SK-N-SH (cell line): Measurements from ENCODE around the gene ELF4. TPM values are rescaled to one million over a fixed set of nuclear protein-coding genes. Genes with fewer than 3 reads are reported as not detected.

Experiments used
- CTCF ChIA-PET: fragments of 300-600, 350-600 bp; formaldehyde crosslinking; extraction: SDS; loops from one replicate; lab custom pipeline; 2021; lab: Yijun Ruan, JAX
- POLR2A ChIA-PET: fragments of 350-600 bp; sonication (Branson Sonifier 250); formaldehyde crosslinking; extraction: SDS; loops from one replicate; lab custom pipeline; 2020; ENCODE audit warnings: antibody characterized with exemption, inconsistent platforms; lab: Yijun Ruan, JAX
- DNase-seq: peaks from one replicate; pipeline ENCODE4 v3.0.0; 2012
- H2AFZ ChIP-seq: fragments of 200-600 bp; sonication (generic); 2 replicates; pipeline ENCODE4 v1.8.1; 2016; ENCODE audit warnings: antibody characterized with exemption, mild to moderate bottlenecking, low read depth
- H3F3A ChIP-seq: fragments of 200-600 bp; sonication (generic); replicated peaks from 2 replicates; pipeline ENCODE3; 2016; ENCODE audit warnings: antibody characterized with exemption, mild to moderate bottlenecking; ENCODE audit not compliant: insufficient read depth
- H3K27ac ChIP-seq, 2 experiments: fragments of 200-500 bp in 1 of 2; fragments of 200-600 bp in 1 of 2; sonication (Bioruptor generic) in 1 of 2; sonication (generic), shearing (Covaris generic) in 1 of 2; 2 replicates each; pipeline versions ENCODE4 v1.5.1 to v1.6.1; 2014 to 2016; ENCODE audit warnings: low read depth in 2 of 2, inconsistent platforms in 1 of 2, low read length in 1 of 2, mild to moderate bottlenecking in 1 of 2, mixed read lengths in 1 of 2
- H3K27me3 ChIP-seq: fragments of 200-600 bp; sonication (generic), shearing (Covaris generic); 2 replicates; pipeline ENCODE4 v1.6.1; 2016; ENCODE audit warnings: mixed run types; ENCODE audit not compliant: insufficient read depth
- H3K36me3 ChIP-seq, 2 experiments: fragments of 200-500 bp in 1 of 2; fragments of 200-600 bp in 1 of 2; sonication (Bioruptor generic) in 1 of 2; sonication (generic) in 1 of 2; replicated peaks in 1 of 2; 2 replicates each; pipeline versions ENCODE3 to v1.5.1; 2014 to 2016; ENCODE audit warnings: low read length in 1 of 2, mild to moderate bottlenecking in 1 of 2; ENCODE audit not compliant: insufficient read depth in 2 of 2, control insufficient read depth in 1 of 2
- H3K4me1 ChIP-seq, 2 experiments: fragments of 200-500 bp in 1 of 2; fragments of 200-600 bp in 1 of 2; sonication (Bioruptor generic) in 1 of 2; sonication (generic), shearing (Covaris generic) in 1 of 2; 2 replicates each; pipeline versions ENCODE4 v1.5.1 to v1.6.1; 2014 to 2016; ENCODE audit warnings: low read depth in 1 of 2, low read length in 1 of 2, mixed run types in 1 of 2; ENCODE audit not compliant: insufficient read depth in 2 of 2, control insufficient read depth in 1 of 2
- H3K4me2 ChIP-seq: fragments of 200-600 bp; sonication (generic), shearing (Covaris generic); 2 replicates; pipeline ENCODE4 v1.6.1; 2017; ENCODE audit warnings: mixed run types
- H3K4me3 ChIP-seq, 2 experiments: fragments of 200-500 bp in 1 of 2; fragments of 200-600 bp in 1 of 2; sonication (Bioruptor generic) in 1 of 2; sonication (generic), shearing (Covaris generic) in 1 of 2; 2 replicates each; pipeline versions ENCODE4 v1.5.1 to v1.8.1; 2014 to 2016; ENCODE audit warnings: low read depth in 2 of 2, inconsistent platforms in 1 of 2, low read length in 1 of 2, mild to moderate bottlenecking in 1 of 2, mixed read lengths in 1 of 2, moderate library complexity in 1 of 2
- H3K79me2 ChIP-seq: fragments of 200-600 bp; sonication (generic); 2 replicates; pipeline ENCODE4 v1.8.1; 2017; ENCODE audit warnings: mild to moderate bottlenecking; ENCODE audit not compliant: insufficient read depth
- H3K9ac ChIP-seq: fragments of 200-600 bp; sonication (generic); 2 replicates; pipeline ENCODE4 v1.6.1; 2017; ENCODE audit warnings: mixed run types
- H3K9me2 ChIP-seq: fragments of 200-600 bp; sonication (generic); 2 replicates; pipeline ENCODE4 v1.6.1; 2017; ENCODE audit warnings: mixed run types
- H3K9me3 ChIP-seq: fragments of 200-600 bp; sonication (generic); 2 replicates; pipeline ENCODE4 v1.6.1; 2017; ENCODE audit warnings: mixed run types, mild to moderate bottlenecking, moderate library complexity
- H4K20me1 ChIP-seq: fragments of 200-600 bp; sonication (generic); 2 replicates; pipeline ENCODE4 v1.6.1; 2017; ENCODE audit warnings: mild to moderate bottlenecking, mixed run types; ENCODE audit not compliant: insufficient read depth
- CHD2 ChIP-seq: fragments of 150-350 bp; IDR thresholded peaks from 2 replicates; pipeline ENCODE4 v1.6.1; 2018; ENCODE audit warnings: low read length; ENCODE audit not compliant: partially characterized antibody
- EP300 ChIP-seq, 2 experiments: IDR thresholded peaks; 2 replicates each; pipeline versions ENCODE4 v1.4.0 to v1.6.1; 2012; ENCODE audit warnings: borderline replicate concordance in 1 of 2, low read depth in 1 of 2, low read length in 1 of 2
- EZH2phosphoT487 ChIP-seq: fragments of 200-600 bp; sonication (generic); IDR thresholded peaks from 2 replicates; pipeline ENCODE4 v1.6.1; 2017; ENCODE audit warnings: low read depth, mixed run types, mild to moderate bottlenecking, antibody characterized with exemption, moderate library complexity, borderline replicate concordance
- GATA2 ChIP-seq: sonication (generic); formaldehyde crosslinking; IDR thresholded peaks from 2 replicates; pipeline ENCODE4 v1.5.0; 2020; ENCODE audit warnings: mild to moderate bottlenecking, missing genetic modification reagents
- IRF3 ChIP-seq: fragments of 150-350 bp; IDR thresholded peaks from 2 replicates; pipeline ENCODE4 v1.6.1; 2016; ENCODE audit warnings: mild to moderate bottlenecking, low read depth, low read length
- JUND ChIP-seq: IDR thresholded peaks from 2 replicates; pipeline ENCODE4 v1.4.0; 2012
- MXI1 ChIP-seq: IDR thresholded peaks from 2 replicates; pipeline ENCODE4 v1.6.1; 2012; ENCODE audit warnings: mild to moderate bottlenecking, low read depth, low read length, improper control_type of control experiment
- NFIC ChIP-seq: IDR thresholded peaks from 2 replicates; pipeline ENCODE4 v1.4.0; 2012; ENCODE audit warnings: borderline replicate concordance
- NRF1 ChIP-seq: IDR thresholded peaks from 2 replicates; pipeline ENCODE4 v1.6.1; 2012; ENCODE audit warnings: low read depth, mild to moderate bottlenecking, low read length
- RAD21 ChIP-seq: IDR thresholded peaks from 2 replicates; pipeline ENCODE4 v1.6.1; 2012; ENCODE audit warnings: mild to moderate bottlenecking, low read length
- TCF12 ChIP-seq: IDR thresholded peaks from 2 replicates; pipeline ENCODE4 v1.4.0; 2012
- TEAD4 ChIP-seq: IDR thresholded peaks from 2 replicates; pipeline ENCODE4 v1.4.0; 2012; ENCODE audit warnings: mild to moderate bottlenecking, borderline replicate concordance; ENCODE audit not compliant: insufficient read depth
- USF1 ChIP-seq: IDR thresholded peaks from 2 replicates; pipeline ENCODE4 v1.4.0; 2012; ENCODE audit warnings: low read depth, borderline replicate concordance
- YY1 ChIP-seq: IDR thresholded peaks from 2 replicates; pipeline ENCODE4 v1.4.0; 2012; ENCODE audit warnings: low read depth, mild to moderate bottlenecking
- WGBS: methylation state at CpG from one replicate; pipeline ENCODE4 v1.1.6; 2017; ENCODE audit warnings: low lambda C conversion rate; 5-methylcytosine and 5-hydroxymethylcytosine counted together
- polyA plus RNA-seq, 3 experiments: library from polyadenylated mRNA; depleted of rRNA; stranded (reverse); fragments of >200 nt; gene quantifications; 2 replicates each; pipeline ENCODE4 v1.2.3, GENCODE V29; 2012

The ELF4 gene
- polyA plus RNA-seq, 1 of the 3 experiments (the other 2 are of a cell fraction), result 9.6 TPM

GRCh38 chrX:130020661-130021324 is 89.5 kb downstream of the ELF4 start:
- H3K27me3 ChIP-seq, result peaks cover 23% of the 10 kb centered on the region
- no peaks in the 10 kb centered on the region for H3K9me3 ChIP-seq
- DNase-seq, result no peak
- H3K9me2 ChIP-seq, result no peaks in the 10 kb centered on the region
- ChIA-PET POLR2A (no interaction called here), CTCF (no interaction called here)
- H3K79me2 ChIP-seq, result peaks cover 8% of the 10 kb centered on the region; the same call in 1 of the 2 replicates
- no peaks in the 10 kb centered on the region for H3K4me1 ChIP-seq
- H3K36me3 ChIP-seq, result peaks cover 0 to 30% of the 10 kb centered on the region in 2 experiments
- H3K4me2 ChIP-seq, result no peak overlapping the region
- H2AFZ ChIP-seq, result no peak overlapping the region
- H3K9ac ChIP-seq, result no peak overlapping the region
- no peak for TF ChIP-seq EP300 (IDR thresholded peaks at IDR 0.05; ENCODE audit: borderline replicate concordance in 1 of 2, low read depth in 1 of 2, low read length in 1 of 2)
- no peak for TF ChIP-seq YY1
- TF ChIP-seq TEAD4, result no peak
- no peak for TF ChIP-seq EZH2phosphoT487
- no peak for TF ChIP-seq NFIC
- no peak for TF ChIP-seq IRF3
- TF ChIP-seq USF1, result no peak
- no peak overlapping the region for H3K27ac ChIP-seq
- 67% methylated on average over 13 of the region's 15 CpGs for WGBS
- no peaks in the 10 kb centered on the region for H3F3A ChIP-seq
- H3K4me3 ChIP-seq, result no peak overlapping the region
- peaks cover 21% of the 10 kb centered on the region for H4K20me1 ChIP-seq

- TF ChIP-seq IRF3 (no peak), USF1 (no peak), RAD21 (no peak), TCF12 (no peak), CHD2 (no peak), GATA2 (no peak), EZH2phosphoT487 (no peak), JUND (no peak), MXI1 (no peak), NRF1 (no peak)
- H3K79me2 ChIP-seq, result peaks cover 8% of the 10 kb centered on the region; the same call in 1 of the 2 replicates
- CTCF ChIA-PET, result interaction anchor here (0.8 to 2.6 kb wide), 4 partner anchors 10 to 417 kb away, joined by 3 to 12 read pairs (median 4); no protein-coding TSS in a partner anchor
- no peak overlapping the region for H2AFZ ChIP-seq
- H3K4me1 ChIP-seq, result no peaks in the 10 kb centered on the region
- peaks cover 21% of the 10 kb centered on the region for H3K27me3 ChIP-seq
- DNase-seq, result no peak
- peaks cover 0 to 21% of the 10 kb centered on the region in 2 experiments for H3K36me3 ChIP-seq
- POLR2A ChIA-PET, result interaction anchor here (1.3 kb wide), 1 partner anchor 87 kb away, joined by 3 read pairs; no protein-coding TSS in a partner anchor
- H3F3A ChIP-seq, result no peaks in the 10 kb centered on the region
- H3K9me3 ChIP-seq, result no peaks in the 10 kb centered on the region
- H3K9ac ChIP-seq, result no peak overlapping the region
- peaks cover 24% of the 10 kb centered on the region for H4K20me1 ChIP-seq
- H3K4me2 ChIP-seq, result no peak overlapping the region
- H3K27ac ChIP-seq, result no peak overlapping the region
- WGBS, result 50% methylated on average over 1 of the region's 1 CpG
- no peaks in the 10 kb centered on the region for H3K9me2 ChIP-seq
- H3K4me3 ChIP-seq, result no peak overlapping the region
Observed at GRCh38 chrX:130018143-130018542, 92.2 kb downstream of the ELF4 start.
